Iris pigment epithelial cell (primary cell): ENCODE data around the gene TMEM38A.
"Not testable (repeated sequence)": the region's sequence is repeated elsewhere in the genome, so short reads cannot be mapped to it uniquely, and the experiment has no call there.

Source experiments
- DNase-seq: peaks from one replicate; pipeline ENCODE4 v3.0.0-alpha.2; 2011; ENCODE audit warnings: low read depth

The TMEM38A gene

DNA sequence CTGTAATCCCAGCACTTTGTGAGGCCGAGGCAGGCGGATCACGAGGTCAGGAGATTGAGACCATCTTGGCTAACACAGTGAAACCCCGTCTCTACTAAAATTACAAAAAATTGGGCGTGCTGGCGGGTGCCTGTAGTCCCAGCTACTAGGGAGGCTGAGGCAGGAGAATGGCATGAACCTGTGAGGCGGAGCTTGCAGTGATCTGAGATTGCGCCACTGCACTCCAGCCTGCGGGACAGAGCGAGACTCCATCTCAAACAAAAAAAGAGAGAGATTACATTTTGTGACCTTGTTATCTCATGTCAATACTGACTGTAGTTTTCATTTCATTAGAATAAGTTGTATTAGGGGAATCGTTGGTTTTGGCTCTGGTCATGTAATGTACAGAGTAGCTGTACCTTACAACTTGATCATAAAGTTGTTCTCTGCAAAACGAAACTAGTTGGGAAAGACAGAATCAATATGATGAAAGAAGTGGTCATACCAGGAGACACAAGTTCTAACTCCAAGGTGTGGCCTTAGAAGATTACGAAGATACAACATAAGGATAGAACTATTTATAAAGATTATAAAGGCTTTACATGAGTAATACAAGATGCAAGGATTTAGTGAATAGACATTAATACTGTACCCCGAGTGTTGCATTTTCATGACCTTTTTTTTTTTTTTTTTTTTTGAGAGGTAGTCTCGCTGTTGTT lies 15.3 kb downstream of the TMEM38A start:
- DNase-seq, result no peak

DNA sequence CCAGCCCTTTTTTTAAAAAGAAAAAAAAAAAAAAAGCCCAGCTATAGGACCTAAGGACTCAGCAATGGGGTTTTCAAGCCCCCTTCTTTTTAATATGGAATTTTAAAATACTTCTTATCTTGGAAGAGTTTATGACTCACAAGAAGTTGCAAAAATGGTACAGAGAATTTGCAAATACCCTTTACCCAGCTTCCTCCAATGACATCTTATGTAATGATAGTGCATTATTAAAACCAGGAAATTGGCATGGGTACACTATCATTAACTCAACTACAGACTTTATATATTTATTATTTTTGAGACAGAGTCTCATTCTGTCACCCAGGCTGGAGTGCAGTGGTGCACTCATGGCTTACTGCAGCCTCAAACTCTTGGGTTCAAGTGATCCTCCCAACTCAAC lies 16.1 kb downstream of the TMEM38A start:
- no peak for DNase-seq

DNA sequence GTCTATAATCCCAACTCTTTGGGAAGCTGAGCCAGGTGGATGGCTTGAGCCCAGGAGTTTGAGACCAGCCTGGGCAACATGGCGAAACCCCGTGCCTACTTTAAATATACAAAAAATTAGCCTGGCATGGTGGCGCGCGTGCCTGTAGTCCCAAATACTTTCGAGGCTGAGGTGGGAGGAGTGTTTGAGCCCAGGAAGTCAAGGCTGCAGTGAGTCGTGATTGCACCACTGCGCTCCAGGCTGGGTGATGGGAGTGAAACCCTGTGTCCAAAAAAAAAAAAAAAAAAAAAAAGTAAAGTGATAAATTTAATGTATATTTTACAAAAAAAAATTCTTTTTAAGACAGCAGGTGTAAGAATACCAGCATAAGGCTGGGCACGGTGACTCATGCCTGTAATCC lies 17.6 kb downstream of the TMEM38A start:
- no peak for DNase-seq

DNA sequence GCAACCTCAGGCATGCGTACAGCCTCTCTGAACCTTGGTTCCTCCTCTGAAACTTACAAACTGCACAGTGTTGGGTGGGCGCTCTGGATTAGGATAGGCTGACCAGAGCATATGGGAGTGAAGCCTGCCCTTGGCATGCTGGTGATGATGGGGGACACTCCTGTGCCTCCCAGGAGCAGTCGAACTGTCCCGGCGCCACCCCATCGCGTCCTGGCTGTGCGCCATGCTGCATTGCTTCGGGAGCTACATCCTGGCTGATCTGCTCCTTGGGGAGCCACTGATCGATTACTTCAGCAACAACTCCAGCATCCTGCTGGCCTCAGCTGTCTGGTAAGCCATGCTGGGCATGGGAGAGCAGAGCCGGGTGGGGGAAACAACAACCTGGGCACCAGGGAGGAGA lies 18.9 kb downstream of the TMEM38A start:
- DNase-seq, result no peak

DNA sequence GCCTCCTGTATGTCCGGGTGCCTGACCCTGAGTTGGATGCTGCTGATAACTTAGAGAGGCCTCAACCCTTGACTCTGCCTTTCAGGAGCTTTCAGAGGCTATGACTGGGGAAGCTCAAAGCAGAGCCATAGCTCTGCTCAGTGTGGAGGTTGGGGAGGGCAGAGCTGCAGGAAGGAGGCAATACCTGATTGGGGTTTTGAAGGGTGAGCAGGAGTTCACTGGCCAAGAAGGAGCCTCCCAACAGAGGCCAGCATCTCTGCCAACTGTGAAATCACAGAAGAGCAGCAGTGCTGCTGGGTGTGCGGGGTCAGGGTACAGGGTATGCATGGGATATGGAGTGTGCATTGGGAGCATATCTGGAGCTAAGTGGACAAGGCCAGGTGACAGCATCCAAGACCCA lies 21.6 kb downstream of the TMEM38A start:
- no peak for DNase-seq

DNA sequence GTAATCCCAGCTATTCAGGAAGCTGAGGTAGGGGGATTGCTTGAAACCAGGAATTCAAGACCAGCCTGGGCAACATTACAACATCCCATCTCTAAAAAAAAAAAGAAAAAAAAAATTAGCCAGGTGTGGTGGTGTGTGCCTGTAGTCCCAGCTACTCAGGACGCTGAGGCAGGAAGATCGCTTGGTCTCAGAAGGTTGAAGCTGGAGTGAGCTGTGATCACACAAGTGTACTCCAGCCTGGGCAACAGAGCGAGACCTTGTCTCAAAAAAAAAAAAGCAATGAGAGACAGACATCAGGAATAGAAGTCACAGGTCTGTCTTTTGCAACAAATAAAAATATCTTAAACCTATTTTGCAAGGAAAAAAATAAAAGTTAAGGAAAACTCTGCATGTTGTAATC lies 23.3 kb downstream of the TMEM38A start:
- no peak for DNase-seq

DNA sequence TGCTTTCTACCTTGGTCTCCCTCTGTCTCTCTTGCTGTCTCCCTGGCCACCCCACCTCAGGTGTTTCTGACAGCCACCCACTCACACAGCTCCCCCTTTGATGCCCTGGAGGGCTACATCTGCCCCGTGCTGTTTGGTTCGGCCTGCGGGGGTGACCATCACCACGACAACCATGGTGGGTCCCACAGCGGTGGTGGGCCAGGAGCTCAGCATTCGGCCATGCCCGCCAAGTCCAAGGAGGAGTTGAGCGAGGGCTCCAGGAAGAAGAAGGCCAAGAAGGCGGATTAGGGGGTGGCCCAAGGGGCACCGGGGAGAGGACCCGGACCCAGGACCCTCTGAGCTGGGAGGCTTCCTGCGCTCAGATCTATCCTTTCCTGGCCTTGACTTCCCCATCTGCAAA lies 27.1 kb downstream of the TMEM38A start:
- no peak for DNase-seq

DNA sequence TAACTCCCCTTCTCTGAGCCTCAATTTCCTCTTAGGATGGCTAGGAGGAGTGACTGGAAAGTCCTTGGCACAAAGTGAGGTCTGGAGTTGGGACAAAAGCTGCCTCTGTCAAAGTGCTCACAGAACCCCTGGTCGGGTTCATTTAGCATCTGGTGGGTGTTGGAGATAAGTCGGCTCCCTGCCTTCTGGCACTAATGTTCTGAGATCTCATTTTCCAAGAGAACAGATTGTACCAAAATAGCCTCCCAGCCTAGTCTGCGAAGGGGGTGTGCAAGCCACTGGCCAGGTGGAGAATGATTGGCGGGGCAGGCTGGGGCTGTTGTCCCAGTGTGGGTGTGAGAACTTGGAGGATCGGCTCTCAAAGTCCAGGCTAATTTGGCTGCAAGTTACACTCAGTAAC lies 38.0 kb downstream of the TMEM38A start:
- no peak for DNase-seq

DNA sequence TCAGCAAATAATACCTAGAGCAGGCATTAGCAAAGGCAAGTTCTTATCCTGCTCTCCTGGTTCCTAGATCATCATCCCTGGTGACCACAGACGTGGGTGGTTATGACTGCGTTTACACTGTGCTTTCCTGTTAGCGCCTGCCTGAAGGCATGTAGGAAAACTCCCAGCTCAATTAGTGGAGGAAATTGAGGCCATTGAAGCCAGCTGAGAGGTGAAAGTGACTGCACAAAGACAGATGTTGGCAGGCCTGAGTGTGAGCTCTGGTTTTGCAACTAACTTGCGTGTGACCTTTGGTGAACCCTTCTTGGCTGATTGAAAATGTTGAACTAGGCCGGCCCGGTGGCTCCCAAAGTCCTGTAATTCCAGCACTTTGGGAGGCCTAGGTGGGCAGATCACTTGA lies 41.2 kb downstream of the TMEM38A start:
- DNase-seq, result peak; percentile 66

DNA sequence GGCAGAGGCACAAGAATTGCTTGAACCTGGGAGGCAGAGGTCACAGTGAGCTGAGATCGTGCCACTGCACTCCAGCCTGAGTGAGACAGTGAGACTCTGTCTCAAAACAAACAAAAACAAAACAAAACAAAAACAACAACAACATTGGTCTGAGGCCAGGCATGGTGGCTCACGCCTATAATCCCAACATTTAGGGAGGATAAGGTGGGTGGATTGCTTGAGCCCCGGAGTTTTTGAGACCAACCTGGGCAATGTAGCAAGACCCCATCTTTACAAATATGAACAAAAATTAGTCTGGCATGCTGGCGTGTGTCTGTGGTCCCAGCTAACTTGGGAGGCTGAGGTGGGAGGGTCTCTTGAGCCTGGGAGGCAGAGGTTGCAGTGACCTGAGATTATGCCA lies 42.7 kb downstream of the TMEM38A start:
- no peak for DNase-seq

DNA sequence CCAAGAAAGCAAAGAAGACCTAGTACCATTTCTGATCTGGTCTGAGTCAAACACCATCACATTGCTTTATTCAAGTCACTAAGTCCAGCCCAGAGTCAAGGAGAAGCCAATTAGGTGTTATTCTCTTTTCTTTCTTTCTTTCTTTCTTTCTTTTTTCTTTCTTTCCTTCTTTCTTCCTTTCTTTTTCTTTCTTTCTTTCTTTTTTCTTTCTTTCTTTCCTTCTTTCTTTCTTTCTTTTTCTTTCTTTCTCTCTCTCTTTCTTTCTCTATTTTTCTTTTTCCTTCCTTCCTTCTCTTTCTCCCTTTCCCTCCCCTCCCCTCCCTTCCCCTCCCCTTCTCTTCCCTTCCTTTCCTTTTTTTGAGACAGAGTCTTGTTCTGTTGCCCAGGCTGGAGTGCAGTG lies 49.9 kb downstream of the TMEM38A start:
- DNase-seq, result not testable (repeated sequence)

DNA sequence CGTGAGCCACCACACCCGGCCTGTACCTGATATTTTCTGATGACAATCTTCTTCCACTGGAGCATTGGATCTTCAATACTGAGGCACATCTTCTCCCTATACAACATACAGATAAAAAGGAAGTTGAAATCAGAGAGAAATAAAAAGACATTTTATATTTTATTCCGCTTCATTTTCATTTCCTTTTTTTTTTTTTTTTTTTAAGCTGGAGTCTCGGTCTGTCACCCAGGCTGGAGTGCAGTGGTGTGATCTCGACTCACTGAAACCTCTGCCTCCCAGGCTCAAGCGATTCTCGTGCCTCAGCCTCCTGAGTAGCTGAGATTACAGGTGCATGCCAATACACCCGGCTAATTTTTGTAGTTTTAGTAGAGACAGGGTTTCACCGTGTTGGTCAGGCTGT lies 51.4 kb downstream of the TMEM38A start:
- not testable (repeated sequence) for DNase-seq

DNA sequence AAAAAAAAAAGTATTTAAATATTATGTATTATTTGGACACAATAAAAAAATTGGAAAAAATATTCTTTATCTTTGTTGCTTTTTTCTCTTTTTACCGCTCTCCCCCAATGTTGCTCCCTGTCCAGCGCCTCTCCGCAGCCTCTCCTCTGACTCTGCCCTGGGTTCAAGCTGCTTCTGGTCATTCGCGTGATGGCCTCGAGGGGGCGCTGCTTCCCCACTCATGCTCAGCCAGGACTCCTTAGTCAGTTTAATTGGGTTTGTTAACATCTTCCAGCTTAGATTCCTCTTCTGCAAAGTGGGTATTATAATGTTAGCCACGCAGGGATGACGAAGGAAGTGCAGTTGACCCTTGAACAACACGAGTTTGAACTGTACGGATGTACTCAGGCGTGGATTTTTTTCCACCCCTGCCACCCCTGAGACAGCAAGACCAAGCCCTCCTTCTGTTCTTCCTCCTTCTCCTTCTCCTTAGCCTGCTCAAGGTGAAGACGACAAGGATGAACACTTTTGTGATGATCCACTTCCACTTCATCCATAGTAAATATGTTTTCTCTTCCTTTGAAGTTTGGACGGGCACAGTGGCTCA lies 53.9 kb downstream of the TMEM38A start:
- peak; percentile 26 for DNase-seq

DNA sequence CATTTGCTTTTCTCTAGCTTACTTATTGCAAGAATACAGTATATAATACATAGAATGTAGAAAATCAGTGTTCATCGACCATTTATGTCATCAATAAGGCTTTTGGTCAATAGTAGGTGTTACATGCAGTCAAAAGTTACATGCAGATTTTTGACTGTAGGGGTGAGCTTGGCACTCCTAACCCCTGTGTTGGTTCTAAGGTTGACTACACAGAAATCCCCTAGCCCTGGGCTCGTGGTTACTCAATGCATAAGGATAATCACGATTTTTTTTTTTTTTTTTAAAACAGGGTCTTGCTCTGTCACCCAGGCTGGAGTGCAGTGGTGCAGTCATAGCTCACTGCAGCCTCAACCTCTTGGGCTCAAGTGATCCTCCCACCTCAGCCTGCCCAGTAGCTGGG lies 54.7 kb downstream of the TMEM38A start:
- no peak for DNase-seq

DNA sequence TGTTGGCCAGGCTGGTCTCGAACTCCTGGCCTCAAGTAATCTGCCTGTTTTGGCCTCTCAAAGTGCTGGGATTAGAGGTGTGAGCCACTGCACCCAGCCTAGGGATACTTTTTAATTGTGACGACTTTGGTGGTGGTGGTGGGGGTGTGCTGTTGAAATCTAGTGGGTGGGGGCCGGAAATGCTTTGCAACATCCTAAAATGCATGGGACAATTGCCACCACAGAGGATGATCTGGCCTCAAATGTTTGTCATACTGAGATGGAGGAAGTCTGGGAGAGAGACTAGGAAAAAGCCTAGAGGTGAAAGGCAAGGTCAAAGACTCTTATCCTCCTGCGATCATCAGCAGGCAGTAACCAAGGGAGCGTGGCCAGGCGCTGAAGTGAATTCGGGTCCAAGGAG lies 60.1 kb downstream of the TMEM38A start:
- DNase-seq, result no peak

DNA sequence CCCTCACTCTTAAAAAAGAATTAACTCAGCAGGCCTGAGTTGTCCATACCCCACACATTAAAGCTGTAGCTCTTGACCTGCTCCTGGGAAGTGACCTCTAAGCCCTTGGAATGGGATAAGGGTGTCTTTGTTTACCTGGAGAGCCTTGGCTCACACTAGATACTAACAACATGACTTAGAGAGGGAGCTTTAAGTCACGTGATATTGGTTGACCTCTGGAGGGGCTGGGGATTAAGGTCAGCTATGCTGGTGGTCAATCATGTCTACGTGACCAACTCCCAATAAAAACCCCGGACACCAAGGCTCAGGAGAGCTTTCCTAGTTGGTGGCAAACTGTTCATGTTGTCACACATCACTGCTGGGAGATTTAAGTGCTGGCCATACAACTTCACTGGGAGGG lies 61.7 kb downstream of the TMEM38A start:
- no peak for DNase-seq

DNA sequence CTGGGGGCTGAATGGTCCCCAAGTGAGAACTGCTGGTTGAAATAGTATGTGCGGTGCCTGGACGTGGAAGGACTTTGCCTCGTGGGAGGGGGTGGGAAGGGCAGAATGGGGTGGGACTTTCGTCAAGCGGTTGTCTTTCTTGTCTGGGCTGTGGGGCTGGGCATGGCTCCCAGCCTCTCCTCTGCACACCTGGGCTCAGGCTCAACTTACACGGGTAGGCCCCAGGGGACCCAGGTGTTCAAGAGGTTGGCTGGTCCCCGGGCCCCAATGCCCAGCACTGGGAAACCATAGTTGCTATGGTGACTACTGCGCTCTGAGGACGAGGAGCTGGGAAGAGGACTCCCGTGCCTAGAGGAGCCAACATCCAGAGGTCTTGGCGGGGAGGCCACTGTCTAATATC lies 66.0 kb downstream of the TMEM38A start:
- DNase-seq, result no peak

DNA sequence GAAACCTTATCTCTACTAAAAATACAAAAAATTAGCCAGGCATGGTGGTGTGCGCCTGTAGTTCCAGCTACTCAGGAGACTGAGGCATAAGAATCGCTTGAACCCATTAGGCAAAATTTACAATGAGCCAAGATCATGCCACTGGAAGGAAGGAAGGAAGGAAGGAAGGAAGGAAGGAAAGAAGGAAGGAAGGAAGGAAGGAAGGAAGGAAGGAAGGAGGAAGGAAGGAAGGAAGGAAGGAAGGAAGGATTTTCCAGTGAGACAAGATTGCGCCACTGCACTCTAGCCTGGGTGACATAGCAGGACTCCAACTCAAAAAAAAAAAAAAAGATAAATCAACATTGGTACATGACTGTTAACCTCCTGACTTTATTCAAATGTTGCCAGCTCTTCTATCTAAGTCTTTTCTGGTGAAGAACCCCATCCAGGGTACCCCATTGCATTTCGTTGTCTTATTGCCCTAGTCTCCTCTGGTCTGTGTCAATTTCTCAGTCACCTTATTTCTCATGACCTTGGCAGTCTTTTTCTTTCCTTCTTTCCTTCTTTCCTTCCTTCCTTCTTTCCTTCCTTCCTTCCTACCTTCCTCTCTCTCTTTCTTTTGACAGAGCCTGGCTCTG lies 74.8 kb downstream of the TMEM38A start:
- DNase-seq, result not testable (repeated sequence)

DNA sequence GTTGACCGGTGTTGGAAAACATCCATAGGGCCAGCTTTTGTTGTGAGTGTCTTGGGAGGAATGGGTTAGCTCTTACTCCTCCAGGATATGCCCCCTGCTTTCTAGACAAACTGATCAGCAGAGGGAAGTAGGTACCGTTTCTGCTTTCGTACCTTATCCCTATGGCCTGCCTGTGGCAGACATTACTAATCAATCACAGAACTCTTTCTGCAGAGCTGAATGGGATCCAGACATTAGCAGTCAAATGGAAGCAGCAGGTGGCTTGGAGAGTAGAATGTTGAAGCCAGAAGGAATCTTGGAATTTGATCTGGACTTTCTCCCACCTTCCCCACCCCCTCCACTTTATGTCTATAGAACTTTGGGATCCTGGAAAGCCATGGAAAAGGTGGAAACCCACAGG lies 75.8 kb downstream of the TMEM38A start:
- DNase-seq, result no peak

DNA sequence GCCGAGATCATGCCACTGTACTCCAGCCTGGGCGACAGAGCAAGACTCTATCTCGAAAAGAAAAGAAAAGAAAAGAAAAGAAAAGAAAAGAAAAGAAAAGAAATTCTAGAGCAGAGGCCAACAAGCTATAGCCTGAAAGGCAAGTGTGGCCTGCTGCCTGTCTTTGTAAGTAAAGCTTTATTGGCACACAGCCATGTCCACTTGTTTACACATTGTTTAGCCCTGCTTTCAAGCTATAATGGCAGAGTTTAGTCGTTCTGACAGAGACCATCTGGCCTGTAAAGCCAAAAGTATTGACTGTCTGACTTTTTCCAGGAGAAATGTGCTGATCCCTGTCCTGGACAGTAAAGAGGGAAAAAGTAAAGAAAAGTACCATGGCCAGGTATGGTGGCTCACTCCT lies 77.0 kb downstream of the TMEM38A start:
- DNase-seq, result no peak

DNA sequence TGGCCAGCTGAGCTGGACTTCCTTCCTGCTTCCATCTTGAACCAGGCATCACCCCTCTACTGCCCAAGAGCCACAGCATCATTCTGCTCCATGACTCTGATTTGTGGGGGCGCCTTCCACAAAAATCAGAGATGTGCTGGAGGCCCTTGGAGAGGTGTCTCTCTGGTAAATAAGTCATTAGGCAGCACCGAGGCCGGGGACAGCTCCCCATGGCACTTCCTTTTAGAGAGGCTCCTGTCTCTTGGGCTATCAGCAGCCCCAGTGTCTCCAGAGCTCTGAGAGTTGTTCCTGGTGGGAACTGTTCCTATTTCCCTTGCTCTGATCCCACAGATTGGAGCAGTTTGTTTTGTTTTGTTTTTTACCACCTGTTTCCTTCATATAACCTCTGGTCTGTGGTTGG lies 78.6 kb downstream of the TMEM38A start:
- no peak for DNase-seq
